GM18861 (cell line): ENCODE data around the gene MLLT1.
A peak's percentile ranks its signal among the peaks of the same experiment; 100 is the strongest.

Experiments
- ATAC-seq: cut with Tn5 transposase; IDR thresholded peaks from one replicate; pipeline ENCODE4 v1.9.1; 2021; ENCODE audit not compliant: unreplicated experiment

The MLLT1 gene

GRCh38 chr19:6212403-6213265, 67.1 kb downstream of the MLLT1 start:
- no peak for ATAC-seq

DNA sequence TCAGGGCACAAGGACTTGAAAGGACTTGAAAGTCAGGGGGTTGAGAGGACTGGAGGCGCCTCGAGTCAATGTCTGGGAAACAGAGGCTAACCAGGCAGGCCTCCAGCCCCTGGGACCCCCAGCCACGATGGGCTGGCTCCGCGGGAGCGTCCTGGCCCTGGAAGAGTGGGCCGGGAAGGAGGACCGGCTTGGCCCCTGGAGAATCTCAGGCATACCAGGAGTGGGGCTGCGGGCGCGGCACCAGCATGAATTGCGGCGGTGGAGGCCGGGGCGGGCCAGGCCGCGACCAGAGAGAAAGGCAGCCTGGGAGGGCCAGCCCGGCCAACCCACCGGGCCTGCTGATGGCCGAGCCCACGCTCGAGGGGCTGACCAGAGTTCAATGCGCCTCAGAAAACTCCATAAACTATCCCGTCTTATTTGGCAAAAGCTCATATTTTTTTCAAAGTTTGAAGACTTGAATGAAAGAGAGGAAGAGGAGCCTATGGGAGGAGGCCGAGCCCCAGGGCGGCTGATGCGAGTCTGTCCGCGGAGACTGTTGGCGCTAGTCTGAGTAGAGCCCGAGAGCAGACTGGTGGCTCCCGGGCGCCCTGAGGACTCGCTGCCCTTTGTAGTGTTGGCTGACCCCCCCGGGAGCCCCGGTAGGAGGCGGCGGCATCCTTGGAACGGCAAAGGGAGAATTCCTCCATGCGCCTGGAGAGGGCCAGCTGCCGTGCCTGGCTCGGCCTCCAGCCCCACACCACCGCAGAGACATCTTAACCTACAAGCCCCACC, 68.0 kb downstream of the MLLT1 start:
- no peak for ATAC-seq

- no peak for ATAC-seq
Measured at GRCh38 chr19:6210721-6211600, 68.8 kb downstream of the MLLT1 start.

GRCh38 chr19:6210091-6210490, 69.7 kb downstream of the MLLT1 start:
- ATAC-seq, result no peak

DNA sequence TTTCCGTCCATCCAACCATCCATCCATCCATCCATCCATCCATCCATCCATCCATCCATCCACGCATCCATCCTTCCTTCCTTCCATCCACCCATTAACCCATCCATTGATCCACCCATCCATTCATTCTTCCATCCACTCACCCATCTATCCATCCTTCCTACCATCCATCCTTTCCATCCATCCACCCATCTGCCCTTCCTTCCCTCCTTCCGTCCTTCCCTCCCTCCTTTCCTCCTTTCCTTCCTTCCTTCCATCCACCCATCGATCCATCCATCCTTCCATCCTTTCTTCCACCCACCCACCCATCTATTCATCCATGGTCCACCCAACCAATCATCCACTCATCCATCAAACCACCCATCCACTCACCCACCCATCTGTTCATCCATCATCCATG, 70.1 kb downstream of the MLLT1 start:
- ATAC-seq, result no peak

DNA sequence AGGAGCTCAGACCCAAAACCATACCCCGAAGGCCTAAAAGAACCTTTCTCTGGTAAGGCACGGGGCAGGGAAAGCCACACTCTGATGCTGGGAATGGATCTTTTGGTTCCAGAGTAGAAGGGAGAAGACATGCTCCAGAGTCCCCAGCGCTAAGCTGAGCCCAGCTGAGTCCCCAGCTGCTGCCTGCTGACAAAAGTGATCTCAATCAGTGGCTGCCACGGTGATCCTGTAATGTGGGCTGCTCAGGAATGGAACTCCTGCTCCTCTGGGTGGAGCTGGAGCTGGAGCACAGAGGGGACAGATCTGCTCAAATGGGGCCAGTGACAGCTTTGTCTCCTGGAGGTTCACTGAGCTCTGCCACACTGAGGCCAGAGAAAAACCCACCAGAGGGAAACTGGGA, 70.5 kb downstream of the MLLT1 start:
- ATAC-seq, result no peak

DNA sequence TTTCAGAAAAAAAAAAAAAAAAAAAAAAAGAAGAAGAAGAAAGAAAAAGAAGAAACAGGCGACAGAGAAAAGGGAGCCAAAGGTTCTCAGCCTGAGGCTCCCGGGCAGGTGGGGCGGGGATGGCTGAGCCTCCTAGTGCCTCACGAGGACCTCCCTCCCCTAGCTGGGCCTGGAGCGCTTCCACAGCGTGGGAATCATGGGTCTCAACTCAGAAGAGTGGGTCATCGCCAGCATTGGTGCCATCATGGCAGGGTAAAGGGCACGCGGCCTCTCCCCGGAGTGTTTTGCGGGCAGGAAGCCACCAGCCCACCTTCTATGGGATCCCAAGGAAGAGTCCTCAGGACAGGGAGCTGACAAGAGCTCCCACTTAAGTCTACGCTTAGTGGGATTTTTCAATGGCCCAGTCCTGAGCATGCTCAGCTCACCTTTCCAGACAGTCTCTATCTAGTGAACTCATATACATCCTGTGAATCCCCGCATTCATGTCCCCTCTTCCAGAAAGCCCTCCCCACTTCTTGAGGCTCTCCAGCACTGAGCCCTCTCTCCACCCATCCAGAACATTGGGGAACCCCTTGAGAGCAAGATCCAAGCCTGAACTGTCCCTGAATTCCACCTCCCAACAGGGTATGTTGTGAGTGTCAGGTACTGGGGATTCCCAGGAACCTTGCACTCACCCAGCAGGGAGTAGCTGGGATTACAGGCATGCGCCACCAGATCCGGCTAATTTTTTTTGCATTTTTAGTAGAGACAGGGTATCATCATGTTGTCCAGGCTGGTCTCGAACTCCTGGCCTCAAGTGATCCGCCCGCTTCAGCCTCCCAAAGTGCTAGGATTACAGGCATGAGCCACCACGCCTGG, 74.7 kb downstream of the MLLT1 start:
- no peak for ATAC-seq

GRCh38 chr19:6204212-6204611, 75.6 kb downstream of the MLLT1 start:
- ATAC-seq, result no peak

GRCh38 chr19:6199240-6199994, 80.4 kb downstream of the MLLT1 start:
- peak; percentile 65 for ATAC-seq

GRCh38 chr19:6198896-6199239, 80.9 kb downstream of the MLLT1 start:
- peak; percentile 1 for ATAC-seq

DNA sequence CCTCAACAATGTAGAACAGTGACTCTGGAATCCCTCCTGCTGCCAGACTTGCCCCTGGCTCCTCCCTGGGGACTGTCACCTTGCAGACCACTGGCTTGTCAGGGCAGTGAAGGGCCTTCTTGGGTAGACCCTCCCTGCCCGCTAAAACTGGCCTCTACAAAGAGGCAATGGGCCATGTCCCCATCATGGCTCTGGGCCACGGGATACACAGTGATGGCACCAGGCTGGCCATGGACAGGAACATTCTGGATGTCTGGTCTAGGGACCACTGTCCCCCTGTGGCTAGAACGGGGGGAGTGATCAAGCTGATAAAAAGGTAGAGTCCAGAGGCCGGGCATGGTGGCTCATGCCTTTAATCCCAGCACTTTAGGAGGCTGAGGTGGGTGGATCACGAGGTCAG, 83.4 kb downstream of the MLLT1 start:
- ATAC-seq, result no peak

DNA sequence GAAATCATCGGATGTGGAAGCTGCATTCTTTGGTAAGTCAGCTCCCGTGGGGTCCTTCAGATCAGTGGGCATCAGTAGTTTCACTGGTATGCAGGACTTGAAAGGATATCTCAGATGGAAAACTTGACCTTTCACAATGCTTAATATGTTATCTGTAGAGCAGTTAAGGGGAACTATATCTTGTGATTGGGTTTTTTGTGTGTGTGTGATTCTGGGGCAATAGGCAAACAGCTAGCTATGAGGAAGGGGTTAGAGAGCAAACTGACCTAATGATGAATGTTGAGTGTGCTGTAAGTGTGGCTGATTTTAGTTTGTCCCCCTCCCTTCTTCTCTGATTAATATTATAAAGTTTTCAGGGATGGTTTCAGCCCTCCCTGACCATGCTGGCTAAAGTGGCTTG, 91.0 kb downstream of the MLLT1 start:
- ATAC-seq, result no peak

- no peak for ATAC-seq
Measured at GRCh38 chr19:6187374-6187773, 92.4 kb downstream of the MLLT1 start.

DNA sequence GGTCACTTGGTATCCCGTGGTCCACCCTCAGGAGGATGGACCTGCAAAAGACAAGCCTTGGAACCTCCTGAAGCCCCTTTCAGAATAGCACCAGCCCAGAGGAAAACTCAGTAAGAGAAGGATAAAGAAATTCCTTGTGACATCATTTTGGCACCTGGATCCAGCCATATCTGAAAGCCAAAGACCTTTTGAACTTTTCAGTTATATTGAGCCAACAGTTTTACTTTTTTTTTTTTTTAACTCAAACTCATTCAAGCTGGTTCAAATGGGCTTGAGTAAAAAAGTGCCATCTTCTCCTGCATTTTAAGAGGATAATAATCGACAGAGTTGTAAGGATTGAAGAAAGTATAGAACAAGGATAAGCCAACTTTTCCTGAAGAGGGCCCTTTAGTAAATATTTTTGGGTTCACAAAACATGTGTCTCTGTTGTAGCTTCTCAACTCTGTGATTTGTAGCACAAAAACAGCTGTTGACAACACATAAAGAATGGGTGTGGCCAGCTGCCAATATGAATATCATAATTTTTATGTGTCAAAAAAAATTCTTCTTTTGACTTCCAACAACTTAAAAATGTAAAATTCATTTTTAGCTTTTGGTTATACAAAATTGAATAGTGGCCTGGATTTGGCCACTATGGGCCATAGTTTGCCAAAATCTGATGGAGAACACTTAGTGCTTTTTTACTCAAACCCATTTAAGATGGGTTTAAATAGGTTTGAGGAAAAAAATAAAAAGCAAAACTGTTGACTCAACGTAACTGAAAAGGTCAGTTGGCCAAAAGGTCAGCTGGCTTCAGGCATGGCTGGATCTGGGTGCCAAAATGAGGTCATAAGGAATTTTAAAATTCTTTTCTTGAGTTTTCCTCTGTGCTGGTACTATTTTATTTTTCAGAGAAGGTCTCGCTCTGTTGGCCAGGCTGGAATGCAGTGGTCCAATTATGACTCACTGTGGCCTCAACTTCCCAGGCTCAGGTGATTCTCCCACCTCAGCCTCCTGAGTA, 93.6 kb downstream of the MLLT1 start:
- no peak for ATAC-seq

GRCh38 chr19:6185093-6185834, 94.5 kb downstream of the MLLT1 start:
- ATAC-seq, result no peak

DNA sequence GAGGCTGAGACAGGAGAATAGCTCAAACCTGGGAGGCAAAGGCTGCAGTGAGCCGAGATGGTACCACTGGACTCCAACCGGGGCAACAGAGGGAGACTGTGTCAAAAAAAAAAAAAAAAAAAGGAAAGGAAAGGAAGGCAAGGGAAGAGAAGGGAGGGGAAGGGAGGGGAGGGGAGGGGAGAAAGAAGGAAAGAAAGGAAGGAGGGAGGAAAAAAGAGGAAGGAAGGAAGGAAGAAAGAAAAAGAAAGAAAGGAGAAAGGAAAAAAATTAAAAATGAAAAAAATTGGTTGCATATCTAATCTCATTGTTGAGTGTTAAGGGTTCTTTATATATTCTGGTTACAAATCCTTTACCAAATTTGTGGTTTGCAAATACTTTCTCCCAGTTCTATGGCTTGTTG, 98.7 kb downstream of the MLLT1 start:
- no peak for ATAC-seq

DNA sequence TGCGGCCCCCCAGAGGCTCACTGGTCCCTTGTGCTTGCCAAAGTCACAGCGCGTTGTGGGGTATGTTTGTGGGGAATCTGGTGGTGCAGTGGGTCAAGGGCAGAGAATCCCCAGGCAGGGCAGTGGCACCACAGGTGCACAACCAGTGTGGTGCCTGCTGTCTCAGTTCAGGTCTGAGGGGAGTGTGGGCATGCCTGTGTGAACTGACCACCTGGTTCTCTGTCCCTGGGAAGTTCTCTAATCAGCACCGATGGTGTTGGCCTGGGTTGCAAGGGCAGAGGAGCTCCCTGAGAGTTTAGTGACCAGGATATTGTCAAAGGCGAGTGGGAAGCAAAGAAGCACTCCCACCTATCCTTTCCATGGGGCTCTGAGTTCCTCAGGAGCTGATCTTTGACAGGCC, 106.6 kb downstream of the MLLT1 start:
- ATAC-seq, result no peak
